Measurements from ENCODE around the gene OSTM1.
"Not testable (repeated sequence)": the region's sequence is repeated elsewhere in the genome, so short reads cannot be mapped to it uniquely, and the experiment has no call there.

The OSTM1 gene

GRCh38 chr6:108024427-108025073 is 50.0 kb downstream of the OSTM1 start:
- Mint-ChIP-seq H3K9me3 (no peaks in the 10 kb centered on the region), H3K4me1 (ENCODE audit: low read depth) (no peaks in the 10 kb centered on the region), H3K36me3 (ENCODE audit: low read depth) (no peaks in the 10 kb centered on the region), H3K27me3 (ENCODE audit: low read depth) (no peaks in the 10 kb centered on the region), H3K27ac (no peak overlapping the region), H3K4me3 (no peak overlapping the region)
- no peak for DNase-seq (ENCODE audit: low spot score)

GRCh38 chr6:108020472-108021116 is 53.9 kb downstream of the OSTM1 start:
- H3K27me3 Mint-ChIP-seq (ENCODE audit: low read depth): peaks cover 4% of the 10 kb centered on the region
- no peaks in the 10 kb centered on the region for H3K36me3 Mint-ChIP-seq (ENCODE audit: low read depth)
- H3K27ac Mint-ChIP-seq: no peak overlapping the region
- H3K4me3 Mint-ChIP-seq: no peak overlapping the region
- H3K9me3 Mint-ChIP-seq: peaks cover 8% of the 10 kb centered on the region
- no peak for DNase-seq (ENCODE audit: low spot score)
- no peaks in the 10 kb centered on the region for H3K4me1 Mint-ChIP-seq (ENCODE audit: low read depth)

GRCh38 chr6:108016283-108016682 is 58.3 kb downstream of the OSTM1 start:
- DNase-seq (ENCODE audit: low spot score); H3K4me3 Mint-ChIP-seq; H3K27me3 Mint-ChIP-seq (ENCODE audit: low read depth); H3K4me1 Mint-ChIP-seq (ENCODE audit: low read depth); H3K9me3 Mint-ChIP-seq; H3K36me3 Mint-ChIP-seq (ENCODE audit: low read depth); H3K27ac Mint-ChIP-seq: not testable (repeated sequence)

- DNase-seq (ENCODE audit: low spot score): no peak
- Mint-ChIP-seq H3K9me3 (peaks cover 19% of the 10 kb centered on the region), H3K36me3 (ENCODE audit: low read depth) (no peaks in the 10 kb centered on the region), H3K4me3 (no peak overlapping the region), H3K27ac (no peak overlapping the region), H3K27me3 (ENCODE audit: low read depth) (peaks cover 7% of the 10 kb centered on the region), H3K4me1 (ENCODE audit: low read depth) (no peaks in the 10 kb centered on the region)
Observed at GRCh38 chr6:108013787-108014439, 60.6 kb downstream of the OSTM1 start.

- peaks cover 11% of the 10 kb centered on the region for H3K9me3 Mint-ChIP-seq
- DNase-seq (ENCODE audit: low spot score): no peak
- H3K27me3 Mint-ChIP-seq (ENCODE audit: low read depth): no peaks in the 10 kb centered on the region
- H3K4me3 Mint-ChIP-seq: no peak overlapping the region
- no peaks in the 10 kb centered on the region for H3K4me1 Mint-ChIP-seq (ENCODE audit: low read depth)
- no peak overlapping the region for H3K27ac Mint-ChIP-seq
- H3K36me3 Mint-ChIP-seq (ENCODE audit: low read depth): no peaks in the 10 kb centered on the region
Observed at GRCh38 chr6:108009894-108010293, 64.6 kb downstream of the OSTM1 start.

- H3K4me3 Mint-ChIP-seq; H3K4me1 Mint-ChIP-seq (ENCODE audit: low read depth); H3K36me3 Mint-ChIP-seq (ENCODE audit: low read depth); H3K27me3 Mint-ChIP-seq (ENCODE audit: low read depth); DNase-seq (ENCODE audit: low spot score); H3K27ac Mint-ChIP-seq: not testable (repeated sequence)
- peaks cover 11% of the 10 kb centered on the region for H3K9me3 Mint-ChIP-seq
Observed at GRCh38 chr6:108009258-108009657, 65.3 kb downstream of the OSTM1 start.

- H3K36me3 Mint-ChIP-seq (ENCODE audit: low read depth): no peaks in the 10 kb centered on the region
- H3K4me3 Mint-ChIP-seq: no peak overlapping the region
- no peaks in the 10 kb centered on the region for H3K27me3 Mint-ChIP-seq (ENCODE audit: low read depth)
- H3K4me1 Mint-ChIP-seq (ENCODE audit: low read depth): no peaks in the 10 kb centered on the region
- DNase-seq (ENCODE audit: low spot score): no peak
- H3K9me3 Mint-ChIP-seq: peaks cover 11% of the 10 kb centered on the region
- no peak overlapping the region for H3K27ac Mint-ChIP-seq
Observed at GRCh38 chr6:108008363-108008762, 66.2 kb downstream of the OSTM1 start.

- H3K27ac Mint-ChIP-seq: no peak overlapping the region
- H3K4me1 Mint-ChIP-seq (ENCODE audit: low read depth): no peaks in the 10 kb centered on the region
- peaks cover 11% of the 10 kb centered on the region for H3K9me3 Mint-ChIP-seq
- H3K36me3 Mint-ChIP-seq (ENCODE audit: low read depth): no peaks in the 10 kb centered on the region
- no peak overlapping the region for H3K4me3 Mint-ChIP-seq
- H3K27me3 Mint-ChIP-seq (ENCODE audit: low read depth): peaks cover 8% of the 10 kb centered on the region
- DNase-seq (ENCODE audit: low spot score): no peak
Observed at GRCh38 chr6:108005961-108006360, 68.6 kb downstream of the OSTM1 start.

- peaks cover 8% of the 10 kb centered on the region for H3K27me3 Mint-ChIP-seq (ENCODE audit: low read depth)
- DNase-seq (ENCODE audit: low spot score): no peak
Observed at GRCh38 chr6:108004861-108005260, 69.7 kb downstream of the OSTM1 start.

GRCh38 chr6:108002365-108003221 is 71.9 kb downstream of the OSTM1 start:
- peaks cover 16% of the 10 kb centered on the region for H3K27me3 Mint-ChIP-seq (ENCODE audit: low read depth)
- H3K36me3 Mint-ChIP-seq (ENCODE audit: low read depth): no peaks in the 10 kb centered on the region
- H3K9me3 Mint-ChIP-seq: no peaks in the 10 kb centered on the region
- no peak for DNase-seq (ENCODE audit: low spot score)
- no peak overlapping the region for H3K27ac Mint-ChIP-seq
- H3K4me3 Mint-ChIP-seq: no peak overlapping the region
- no peaks in the 10 kb centered on the region for H3K4me1 Mint-ChIP-seq (ENCODE audit: low read depth)

More at GRCh38 chr6:108004861-108005260, 69.7 kb downstream of the OSTM1 start:
- no peaks in the 10 kb centered on the region for H3K36me3 Mint-ChIP-seq (ENCODE audit: low read depth)
- H3K9me3 Mint-ChIP-seq: peaks cover 11% of the 10 kb centered on the region
- H3K27ac Mint-ChIP-seq: no peak overlapping the region
- no peak overlapping the region for H3K4me3 Mint-ChIP-seq
- H3K4me1 Mint-ChIP-seq (ENCODE audit: low read depth): no peaks in the 10 kb centered on the region

- H3K27ac Mint-ChIP-seq: no peak overlapping the region
- no peaks in the 10 kb centered on the region for H3K4me1 Mint-ChIP-seq (ENCODE audit: low read depth)
- DNase-seq (ENCODE audit: low spot score): no peak
- no peak overlapping the region for H3K4me3 Mint-ChIP-seq
- peaks cover 16% of the 10 kb centered on the region for H3K27me3 Mint-ChIP-seq (ENCODE audit: low read depth)
- H3K36me3 Mint-ChIP-seq (ENCODE audit: low read depth): no peaks in the 10 kb centered on the region
- no peaks in the 10 kb centered on the region for H3K9me3 Mint-ChIP-seq
Observed at GRCh38 chr6:108001696-108002231, 72.8 kb downstream of the OSTM1 start.

GRCh38 chr6:108000259-108000658 is 74.3 kb downstream of the OSTM1 start:
- H3K4me1 Mint-ChIP-seq (ENCODE audit: low read depth); H3K4me3 Mint-ChIP-seq; H3K27ac Mint-ChIP-seq; H3K36me3 Mint-ChIP-seq (ENCODE audit: low read depth); H3K9me3 Mint-ChIP-seq; DNase-seq (ENCODE audit: low spot score): not testable (repeated sequence)
- peaks cover 22% of the 10 kb centered on the region for H3K27me3 Mint-ChIP-seq (ENCODE audit: low read depth)

GRCh38 chr6:107999341-107999740 is 75.2 kb downstream of the OSTM1 start:
- no peaks in the 10 kb centered on the region for H3K4me1 Mint-ChIP-seq (ENCODE audit: low read depth)
- H3K4me3 Mint-ChIP-seq: no peak overlapping the region
- peaks cover 22% of the 10 kb centered on the region for H3K27me3 Mint-ChIP-seq (ENCODE audit: low read depth)
- no peaks in the 10 kb centered on the region for H3K9me3 Mint-ChIP-seq
- DNase-seq (ENCODE audit: low spot score): no peak
- H3K27ac Mint-ChIP-seq: no peak overlapping the region
- no peaks in the 10 kb centered on the region for H3K36me3 Mint-ChIP-seq (ENCODE audit: low read depth)

All from T-helper 2 cell treated with Interferon-gamma antibody and Interleukin-4, amounts not matched to agents 5 μg/mL and 100 μg/mL, for 36 hours (primary cell).